GM23338 (cell line): ENCODE results near the gene TMEM38A.

ENCODE experiments used
- CTCF ChIP-seq, 2 experiments: fragments of 200-600 bp in 1 of 2; sonication (generic) in 1 of 2; conservative IDR thresholded peaks; 2 replicates each; pipeline versions ENCODE4 v1.5.1 to v1.6.1; 2016 to 2017; ENCODE audit warnings: antibody characterized with exemption in 2 of 2, low read depth in 2 of 2, mild to moderate bottlenecking in 2 of 2, moderate library complexity in 1 of 2
- EZH2 ChIP-seq: fragments of 200-600 bp; sonication (generic); IDR thresholded peaks from one replicate; pipeline ENCODE4 v1.8.0; 2017; ENCODE audit warnings: antibody characterized with exemption, mild to moderate bottlenecking, low read depth; ENCODE audit not compliant: unreplicated experiment
- POLR2AphosphoS5 ChIP-seq: IDR thresholded peaks from 2 replicates; pipeline ENCODE4 v1.6.1; 2016; ENCODE audit warnings: antibody characterized with exemption, low read depth
- ZNF114 ChIP-seq: fragments of 250-450 bp; sonication (Bioruptor Pico); IDR thresholded peaks from 2 replicates; pipeline ENCODE4 v1.5.0; 2020; ENCODE audit warnings: mild to moderate bottlenecking, moderate library complexity
- ZNF331 ChIP-seq: fragments of 250-450 bp; sonication (Bioruptor Pico); IDR thresholded peaks from 2 replicates; pipeline ENCODE4 v1.5.0; 2020; ENCODE audit warnings: low read depth, mild to moderate bottlenecking, moderate library complexity
- TF ChIP-seq, protein P1 (sequence below): IDR thresholded peaks from one replicate; pipeline ENCODE4 v1.6.1; 2018; ENCODE audit warnings: antibody characterized with exemption; ENCODE audit not compliant: unreplicated experiment

GRCh38 chr19:16682539-16682938 lies 21.6 kb downstream of the TMEM38A start:
- TF ChIP-seq CTCF (conservative IDR thresholded peaks at IDR 0.05; ENCODE audit: low read depth in 2 of 2): no peak
- TF ChIP-seq EZH2: no peak
- no peak for TF ChIP-seq POLR2AphosphoS5
- TF ChIP-seq ZNF114 (CRISPR knock-in tag): no peak
- no peak for TF ChIP-seq ZNF331
- TF ChIP-seq, protein P1, sequence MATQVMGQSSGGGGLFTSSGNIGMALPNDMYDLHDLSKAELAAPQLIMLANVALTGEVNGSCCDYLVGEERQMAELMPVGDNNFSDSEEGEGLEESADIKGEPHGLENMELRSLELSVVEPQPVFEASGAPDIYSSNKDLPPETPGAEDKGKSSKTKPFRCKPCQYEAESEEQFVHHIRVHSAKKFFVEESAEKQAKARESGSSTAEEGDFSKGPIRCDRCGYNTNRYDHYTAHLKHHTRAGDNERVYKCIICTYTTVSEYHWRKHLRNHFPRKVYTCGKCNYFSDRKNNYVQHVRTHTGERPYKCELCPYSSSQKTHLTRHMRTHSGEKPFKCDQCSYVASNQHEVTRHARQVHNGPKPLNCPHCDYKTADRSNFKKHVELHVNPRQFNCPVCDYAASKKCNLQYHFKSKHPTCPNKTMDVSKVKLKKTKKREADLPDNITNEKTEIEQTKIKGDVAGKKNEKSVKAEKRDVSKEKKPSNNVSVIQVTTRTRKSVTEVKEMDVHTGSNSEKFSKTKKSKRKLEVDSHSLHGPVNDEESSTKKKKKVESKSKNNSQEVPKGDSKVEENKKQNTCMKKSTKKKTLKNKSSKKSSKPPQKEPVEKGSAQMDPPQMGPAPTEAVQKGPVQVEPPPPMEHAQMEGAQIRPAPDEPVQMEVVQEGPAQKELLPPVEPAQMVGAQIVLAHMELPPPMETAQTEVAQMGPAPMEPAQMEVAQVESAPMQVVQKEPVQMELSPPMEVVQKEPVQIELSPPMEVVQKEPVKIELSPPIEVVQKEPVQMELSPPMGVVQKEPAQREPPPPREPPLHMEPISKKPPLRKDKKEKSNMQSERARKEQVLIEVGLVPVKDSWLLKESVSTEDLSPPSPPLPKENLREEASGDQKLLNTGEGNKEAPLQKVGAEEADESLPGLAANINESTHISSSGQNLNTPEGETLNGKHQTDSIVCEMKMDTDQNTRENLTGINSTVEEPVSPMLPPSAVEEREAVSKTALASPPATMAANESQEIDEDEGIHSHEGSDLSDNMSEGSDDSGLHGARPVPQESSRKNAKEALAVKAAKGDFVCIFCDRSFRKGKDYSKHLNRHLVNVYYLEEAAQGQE: no peak
